ENCODE results near the gene DYRK1B.

The DYRK1B gene

DNA sequence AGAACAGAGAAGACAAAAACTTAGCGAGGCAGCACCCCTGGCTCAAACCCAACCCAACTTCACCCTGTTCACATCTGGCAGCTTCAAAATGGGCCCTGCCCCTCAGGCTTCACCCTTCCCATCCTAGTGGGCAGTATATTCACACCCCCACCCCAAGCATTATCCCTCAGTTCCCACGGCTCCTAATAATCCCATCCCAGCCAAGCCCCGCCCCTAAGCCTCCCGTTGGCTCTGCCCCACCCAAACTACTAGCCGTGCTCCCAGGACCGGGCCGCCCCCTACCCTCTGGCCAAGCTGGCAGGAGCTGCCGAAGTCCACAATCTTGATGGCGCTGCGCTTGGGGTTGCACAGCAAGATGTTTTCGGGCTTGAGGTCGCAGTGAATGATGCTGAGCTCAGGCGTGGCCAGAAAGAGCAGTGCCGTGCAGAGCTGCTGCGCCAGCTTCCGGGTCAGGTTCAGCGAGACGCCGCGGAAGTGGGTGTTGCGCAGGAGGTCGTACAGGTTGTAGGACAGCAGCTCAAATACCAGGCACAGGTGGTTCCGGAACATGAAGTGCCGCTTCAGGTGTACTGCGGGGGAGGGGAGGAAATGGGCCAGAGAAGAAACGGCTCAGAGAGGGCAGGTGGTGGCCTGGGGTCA lies 5.8 kb downstream of the DYRK1B start:
- no peak overlapping the region for H3K4me3 ChIP-seq (ENCODE audit: low read depth, low read length)
- no peak for DNase-seq (ENCODE audit: low read depth)
- TF ChIP-seq MYC (IDR thresholded peaks at IDR 0.05; ENCODE audit: low read depth, low read length): no peak
- TF ChIP-seq, protein P1, sequence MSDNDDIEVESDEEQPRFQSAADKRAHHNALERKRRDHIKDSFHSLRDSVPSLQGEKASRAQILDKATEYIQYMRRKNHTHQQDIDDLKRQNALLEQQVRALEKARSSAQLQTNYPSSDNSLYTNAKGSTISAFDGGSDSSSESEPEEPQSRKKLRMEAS (IDR thresholded peaks at IDR 0.05; ENCODE audit: low read depth, low read length): no peak
- TF ChIP-seq, protein P2, sequence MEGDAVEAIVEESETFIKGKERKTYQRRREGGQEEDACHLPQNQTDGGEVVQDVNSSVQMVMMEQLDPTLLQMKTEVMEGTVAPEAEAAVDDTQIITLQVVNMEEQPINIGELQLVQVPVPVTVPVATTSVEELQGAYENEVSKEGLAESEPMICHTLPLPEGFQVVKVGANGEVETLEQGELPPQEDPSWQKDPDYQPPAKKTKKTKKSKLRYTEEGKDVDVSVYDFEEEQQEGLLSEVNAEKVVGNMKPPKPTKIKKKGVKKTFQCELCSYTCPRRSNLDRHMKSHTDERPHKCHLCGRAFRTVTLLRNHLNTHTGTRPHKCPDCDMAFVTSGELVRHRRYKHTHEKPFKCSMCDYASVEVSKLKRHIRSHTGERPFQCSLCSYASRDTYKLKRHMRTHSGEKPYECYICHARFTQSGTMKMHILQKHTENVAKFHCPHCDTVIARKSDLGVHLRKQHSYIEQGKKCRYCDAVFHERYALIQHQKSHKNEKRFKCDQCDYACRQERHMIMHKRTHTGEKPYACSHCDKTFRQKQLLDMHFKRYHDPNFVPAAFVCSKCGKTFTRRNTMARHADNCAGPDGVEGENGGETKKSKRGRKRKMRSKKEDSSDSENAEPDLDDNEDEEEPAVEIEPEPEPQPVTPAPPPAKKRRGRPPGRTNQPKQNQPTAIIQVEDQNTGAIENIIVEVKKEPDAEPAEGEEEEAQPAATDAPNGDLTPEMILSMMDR (IDR thresholded peaks at IDR 0.05; ENCODE audit: low read depth, low read length): no peak
- no peak for TF ChIP-seq POLR2A (IDR thresholded peaks at IDR 0.05; ENCODE audit: extremely low read depth, insufficient read length)

DNA sequence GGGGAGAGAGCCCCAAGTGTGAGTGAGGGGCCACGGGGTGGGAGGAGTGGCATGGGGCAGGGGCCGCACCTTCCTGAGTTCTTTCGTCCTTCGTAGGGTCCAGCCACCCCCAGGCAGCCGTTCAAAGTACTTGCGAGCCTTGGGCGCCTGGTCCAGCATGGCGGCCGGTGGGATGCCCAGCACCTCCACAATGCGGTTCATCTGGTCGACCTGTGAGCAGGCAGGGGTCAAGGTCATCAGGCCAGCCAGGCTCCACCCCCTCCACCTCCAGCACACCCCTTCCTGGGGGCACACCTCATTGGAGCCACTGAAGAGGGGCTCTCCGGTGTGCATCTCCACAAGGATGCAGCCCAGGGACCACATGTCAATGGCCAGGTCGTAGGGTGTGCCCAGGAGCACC lies 6.7 kb downstream of the DYRK1B start:
- H3K4me3 ChIP-seq (ENCODE audit: low read depth, low read length): no peak overlapping the region
- TF ChIP-seq MYC (IDR thresholded peaks at IDR 0.05; ENCODE audit: low read depth, low read length) (no peak), POLR2A (IDR thresholded peaks at IDR 0.05; ENCODE audit: extremely low read depth, insufficient read length) (no peak)
- TF ChIP-seq, protein P1 (IDR thresholded peaks at IDR 0.05; ENCODE audit: low read depth, low read length): no peak
- TF ChIP-seq, protein P2 (IDR thresholded peaks at IDR 0.05; ENCODE audit: low read depth, low read length): no peak
- no peak for DNase-seq (ENCODE audit: low read depth)

DNA sequence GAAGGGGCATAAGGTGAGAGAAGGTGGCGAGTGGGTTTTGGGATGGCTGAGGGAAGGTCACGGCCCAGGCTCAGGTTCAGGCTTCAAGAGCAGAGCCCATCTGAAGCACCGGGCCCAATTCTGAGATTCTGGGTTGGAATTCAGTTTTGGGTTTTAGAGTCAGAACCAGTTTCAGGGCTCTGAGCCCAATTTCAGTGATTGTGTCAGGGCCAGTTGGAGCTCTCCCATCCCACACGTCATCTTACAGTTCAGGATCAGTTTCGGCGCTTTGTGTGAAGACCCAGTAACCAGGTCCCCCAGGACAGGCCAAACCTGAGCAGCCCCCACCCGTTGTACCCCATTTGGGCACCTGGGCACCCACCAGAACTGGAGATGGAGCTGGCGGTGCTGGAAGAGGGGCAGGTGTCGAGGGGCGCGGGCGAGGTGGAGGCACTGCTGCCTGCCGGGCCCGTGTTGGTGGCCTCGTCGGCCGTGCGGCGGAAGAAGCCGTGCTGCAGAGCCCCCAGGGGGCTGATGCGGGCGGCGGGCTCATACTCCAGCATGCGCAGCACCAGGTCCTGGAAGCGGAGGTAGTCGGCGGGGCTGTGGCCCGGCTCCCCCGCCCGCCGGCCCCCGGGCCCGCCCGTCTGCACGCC lies 7.5 kb downstream of the DYRK1B start:
- no peak for DNase-seq (ENCODE audit: low read depth)
- TF ChIP-seq, protein P2 (IDR thresholded peaks at IDR 0.05; ENCODE audit: low read depth, low read length): no peak
- no peak for TF ChIP-seq MYC (IDR thresholded peaks at IDR 0.05; ENCODE audit: low read depth, low read length)
- no peak for TF ChIP-seq POLR2A (IDR thresholded peaks at IDR 0.05; ENCODE audit: extremely low read depth, insufficient read length)
- TF ChIP-seq, protein P1 (IDR thresholded peaks at IDR 0.05; ENCODE audit: low read depth, low read length): no peak
- no peak overlapping the region for H3K4me3 ChIP-seq (ENCODE audit: low read depth, low read length)

DNA sequence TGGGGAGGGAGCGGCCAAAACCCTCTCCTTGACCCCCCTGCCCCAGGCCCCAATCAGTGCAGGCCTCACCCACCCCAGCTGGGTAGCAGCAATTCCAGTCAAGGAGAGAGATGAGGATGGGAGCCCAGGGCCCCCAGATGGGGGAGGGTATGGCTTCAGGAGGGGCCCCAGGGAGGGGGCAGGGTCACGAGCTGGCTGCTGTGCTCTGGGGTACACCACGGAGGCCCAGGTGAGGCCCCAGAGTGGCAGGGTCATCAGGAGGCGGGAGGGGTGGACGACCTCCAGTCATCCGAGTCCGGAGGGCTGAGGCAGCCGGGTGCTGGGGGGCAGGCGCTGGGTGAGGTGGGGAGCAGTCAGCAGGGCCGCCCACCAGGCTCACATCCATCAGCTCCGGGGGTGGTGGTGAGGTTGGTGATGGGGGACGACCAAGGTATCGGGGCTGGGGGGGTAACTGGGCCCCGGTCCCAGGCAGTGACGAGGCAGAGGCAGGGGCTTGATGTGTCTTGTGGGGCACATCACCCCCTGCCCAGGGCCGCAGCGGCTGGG lies 8.4 kb downstream of the DYRK1B start:
- no peak overlapping the region for H3K4me3 ChIP-seq (ENCODE audit: low read depth, low read length)
- no peak for DNase-seq (ENCODE audit: low read depth)
- TF ChIP-seq, protein P2 (IDR thresholded peaks at IDR 0.05; ENCODE audit: low read depth, low read length): no peak
- no peak for TF ChIP-seq POLR2A (IDR thresholded peaks at IDR 0.05; ENCODE audit: extremely low read depth, insufficient read length)
- TF ChIP-seq, protein P1 (IDR thresholded peaks at IDR 0.05; ENCODE audit: low read depth, low read length): no peak
- no peak for TF ChIP-seq MYC (IDR thresholded peaks at IDR 0.05; ENCODE audit: low read depth, low read length)

DNA sequence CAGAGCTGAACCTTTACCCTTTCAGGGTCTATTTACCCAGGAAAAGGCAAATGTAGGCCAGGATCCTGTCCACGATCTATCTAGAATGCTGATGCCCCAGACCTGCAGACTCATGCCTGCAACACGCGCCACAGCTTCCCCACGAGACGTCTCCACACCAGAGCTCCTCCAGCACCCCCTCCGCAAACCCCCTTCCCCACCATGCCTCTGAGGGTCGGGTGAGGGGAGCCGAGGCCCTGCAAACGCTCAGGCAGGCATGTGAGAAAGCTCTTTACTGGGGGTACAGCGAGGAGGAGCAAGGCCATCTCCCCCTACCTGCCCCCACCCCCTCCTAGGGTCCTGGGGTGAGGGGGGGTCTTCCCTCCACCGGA lies 8.9 kb downstream of the DYRK1B start:
- DNase-seq (ENCODE audit: low read depth): no peak
- TF ChIP-seq MYC (IDR thresholded peaks at IDR 0.05; ENCODE audit: low read depth, low read length): no peak
- TF ChIP-seq, protein P1 (IDR thresholded peaks at IDR 0.05; ENCODE audit: low read depth, low read length): no peak
- TF ChIP-seq, protein P2 (IDR thresholded peaks at IDR 0.05; ENCODE audit: low read depth, low read length): no peak
- no peak for TF ChIP-seq POLR2A (IDR thresholded peaks at IDR 0.05; ENCODE audit: extremely low read depth, insufficient read length)
- H3K4me3 ChIP-seq (ENCODE audit: low read depth, low read length): no peak overlapping the region

Data from NB4 (cell line).